Measurements from ENCODE around the gene TPRA1. TPM values are rescaled to one million over a fixed set of nuclear protein-coding genes. Genes with fewer than 3 reads are reported as not detected.

The TPRA1 gene
- total RNA-seq = 10 to 100 TPM; 36.2 to 47.5 (median 43.2) TPM

DNA sequence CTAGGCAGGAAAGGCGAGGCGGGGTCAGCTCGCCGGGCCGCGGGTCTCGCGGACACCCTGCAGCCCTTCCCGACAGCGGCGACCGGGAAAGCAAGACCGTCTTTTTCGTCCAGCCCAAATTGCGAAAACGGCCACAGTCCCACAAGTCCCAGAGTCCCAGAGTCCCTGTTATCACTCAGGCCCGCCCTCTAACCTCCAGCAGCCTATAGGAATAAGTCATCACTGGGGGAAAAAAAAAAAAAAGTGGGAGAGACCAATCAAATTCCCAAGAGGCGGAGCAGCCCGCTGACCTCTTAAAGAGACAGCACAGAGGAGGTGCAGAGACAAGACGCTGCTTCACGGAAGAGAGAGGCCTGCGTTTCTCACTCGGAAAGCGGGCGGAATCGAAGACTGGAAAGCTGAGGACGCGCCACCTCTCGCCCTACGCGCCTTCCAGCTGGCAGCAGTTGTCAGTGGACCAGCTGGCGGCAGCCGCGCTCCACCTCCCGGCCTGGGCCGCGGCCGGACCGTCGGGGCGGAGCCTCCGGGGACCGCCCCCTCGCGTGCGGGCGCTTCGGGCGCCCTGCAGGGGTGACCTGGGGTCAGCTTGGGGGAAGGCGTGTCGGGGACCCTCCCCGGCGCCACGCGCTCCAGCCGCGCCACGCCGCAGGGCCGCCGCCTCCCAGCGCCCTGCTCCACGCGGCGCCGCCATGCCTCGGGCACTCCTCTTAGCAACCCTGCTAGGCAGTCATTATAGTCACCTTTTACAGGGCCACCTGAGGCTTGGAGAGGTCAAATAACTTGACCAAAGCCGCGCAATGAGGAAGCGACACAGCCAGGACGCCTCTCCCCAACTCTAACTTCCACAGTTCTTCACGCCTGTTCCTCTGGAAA is at the start of gene TPRA1:
Gene TPRA1 (minus strand): TSS at position 141 of the 873 bp plus-strand sequence. CDS start 10,587 bp downstream, outside the sequence.
- peak within 1 kb of the TSS; percentile 85 to 96 (median 91) for H3K27ac ChIP-seq
- TF ChIP-seq POLR2A (IDR thresholded peaks at IDR 0.05) (peak in 1 of 2 donors; percentile 72), CTCF (IDR thresholded peaks at IDR 0.05) (peak in 3 of 6 experiments; percentile 13 to 49 (median 32))
- intact Hi-C loops (cut with DNase I) = no loop called here
- peak; percentile 95 to 96 for DNase-seq
- peaks cover 14 to 18% of the 10 kb centered on the region in 2 donors for H3K4me1 ChIP-seq
- H3K36me3 ChIP-seq = no peaks in the 10 kb centered on the region
- no peaks in the 10 kb centered on the region for H3K9me3 ChIP-seq
- peak within 1 kb of the TSS; percentile 88 to 93 (median 92) for H3K4me3 ChIP-seq (replicated peaks in 1 of 3)
- no peaks in the 10 kb centered on the region for H3K27me3 ChIP-seq
- 2 to 3% methylated on average over 20 to 24 of the region's 72 CpGs for WGBS, 2 donors

GRCh38 chr3:127640042-127640355 is 49.5 kb upstream of the TPRA1 start:
- Histone ChIP-seq H3K4me3 (replicated peaks in 1 of 3) (no peak overlapping the region), H3K9me3 (no peaks in the 10 kb centered on the region), H3K27ac (no peak overlapping the region), H3K4me1 (no peaks in the 10 kb centered on the region), H3K36me3 (no peaks in the 10 kb centered on the region), H3K27me3 (no peaks in the 10 kb centered on the region)
- DNase-seq = no peak
- intact Hi-C loops (cut with DNase I) = no loop called here
- no peak for TF ChIP-seq CTCF (IDR thresholded peaks at IDR 0.05)
- TF ChIP-seq POLR2A (IDR thresholded peaks at IDR 0.05) = no peak
- WGBS, 2 donors = 100% methylated on average over 3 of the region's 3 CpGs

DNA sequence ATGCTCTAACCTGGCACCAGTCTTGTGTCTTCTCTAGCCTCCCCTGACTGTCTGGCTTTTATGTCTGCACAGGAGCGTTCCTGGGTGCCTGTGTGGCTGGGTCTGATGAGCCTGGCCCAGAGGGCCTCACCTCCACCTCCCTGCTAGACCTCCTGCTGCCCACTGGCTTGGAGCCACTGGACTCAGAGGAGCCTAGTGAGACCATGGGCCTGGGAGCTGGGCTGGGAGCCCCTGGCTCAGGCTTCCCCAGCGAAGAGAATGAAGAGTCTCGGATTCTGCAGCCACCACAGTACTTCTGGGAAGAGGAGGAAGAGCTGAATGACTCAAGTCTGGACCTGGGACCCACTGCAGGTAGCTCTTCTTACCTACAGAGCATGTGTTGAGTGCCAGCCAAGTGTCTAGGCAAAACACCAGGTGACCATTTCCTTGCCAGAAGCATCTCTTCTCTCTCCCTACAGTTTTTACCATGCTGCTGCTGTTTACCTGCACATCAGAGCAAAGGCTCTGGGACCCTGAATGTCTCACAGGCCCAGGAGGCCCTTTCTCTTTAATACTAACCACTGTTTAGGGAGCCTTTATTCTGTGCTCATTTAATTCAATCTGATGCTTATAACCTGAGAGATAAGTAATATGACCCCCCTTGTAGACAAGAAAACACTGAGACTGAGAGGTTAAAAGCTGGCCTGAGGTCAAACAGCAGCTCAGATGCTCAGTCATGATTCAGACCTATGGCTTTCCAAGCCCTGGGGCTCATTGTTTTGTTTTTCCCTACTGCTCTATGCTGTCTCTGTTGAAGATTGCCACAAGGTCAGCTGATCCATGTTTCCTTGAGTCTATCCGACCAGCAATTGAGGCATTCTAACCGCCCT is 48.9 kb upstream of the TPRA1 start:
- no peaks in the 10 kb centered on the region for H3K27me3 ChIP-seq
- intact Hi-C loops (cut with DNase I) = no loop called here
- H3K4me1 ChIP-seq = no peaks in the 10 kb centered on the region
- no peak overlapping the region for H3K27ac ChIP-seq
- WGBS, 2 donors = 87 to 100% methylated on average over 1 to 5 of the region's 5 CpGs
- H3K4me3 ChIP-seq (replicated peaks in 1 of 3) = no peak overlapping the region
- H3K36me3 ChIP-seq = no peaks in the 10 kb centered on the region
- no peaks in the 10 kb centered on the region for H3K9me3 ChIP-seq
- TF ChIP-seq CTCF (IDR thresholded peaks at IDR 0.05) (no peak), POLR2A (IDR thresholded peaks at IDR 0.05) (no peak)
- no peak for DNase-seq

DNA sequence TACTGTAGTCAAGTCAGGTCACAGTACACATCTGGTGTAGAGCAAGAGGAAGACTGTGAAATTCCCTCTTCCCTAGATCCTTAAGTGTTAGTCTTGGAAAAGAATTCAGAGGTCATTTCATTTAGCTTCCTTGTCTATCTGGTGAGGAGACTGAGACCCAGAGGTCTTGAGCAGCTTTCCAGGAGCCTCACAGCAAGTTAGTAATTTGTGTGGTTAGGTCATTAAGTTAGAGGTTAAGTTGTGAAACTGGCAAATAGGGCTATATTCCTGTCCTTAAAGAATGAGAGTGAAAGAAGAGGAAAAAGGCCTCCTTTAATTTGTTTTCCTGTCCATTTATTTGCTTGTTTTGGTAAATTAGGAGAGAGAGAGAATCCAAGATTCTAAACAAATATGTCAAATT is 47.4 kb upstream of the TPRA1 start:
- Histone ChIP-seq H3K9me3 (no peaks in the 10 kb centered on the region), H3K27me3 (no peaks in the 10 kb centered on the region), H3K36me3 (no peaks in the 10 kb centered on the region), H3K4me1 (no peaks in the 10 kb centered on the region), H3K4me3 (replicated peaks in 1 of 3) (no peak overlapping the region), H3K27ac (no peak overlapping the region)
- intact Hi-C loops (cut with DNase I) = no loop called here
- DNase-seq = no peak
- TF ChIP-seq POLR2A (IDR thresholded peaks at IDR 0.05) (no peak), CTCF (IDR thresholded peaks at IDR 0.05) (no peak)

DNA sequence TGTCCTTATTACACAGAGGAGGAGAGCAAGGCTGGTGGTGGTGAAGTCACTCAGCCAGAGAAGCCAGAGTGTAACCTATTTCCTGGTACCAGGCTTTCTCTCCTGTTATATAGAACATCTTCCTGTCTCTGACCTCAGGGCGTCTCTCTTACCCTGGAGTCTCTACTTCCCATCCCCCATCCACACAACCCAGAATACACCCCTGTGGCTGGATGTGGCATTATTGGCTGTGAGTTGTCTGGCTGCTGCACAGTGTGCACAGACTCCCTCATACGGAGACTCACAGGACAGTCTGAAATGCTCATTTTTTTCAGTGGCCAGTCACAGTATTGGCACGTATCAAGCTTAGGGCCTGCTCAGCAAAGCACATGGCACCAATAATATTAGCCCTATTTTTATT is 47.0 kb upstream of the TPRA1 start:
- Histone ChIP-seq H3K27ac (no peak overlapping the region), H3K4me1 (no peaks in the 10 kb centered on the region), H3K36me3 (no peaks in the 10 kb centered on the region), H3K27me3 (no peaks in the 10 kb centered on the region), H3K9me3 (no peaks in the 10 kb centered on the region), H3K4me3 (replicated peaks in 1 of 3) (no peak overlapping the region)
- no peak for DNase-seq
- intact Hi-C loops (cut with DNase I) = no loop called here
- TF ChIP-seq POLR2A (IDR thresholded peaks at IDR 0.05) (no peak), CTCF (IDR thresholded peaks at IDR 0.05) (no peak)
- 76 to 84% methylated on average over 3 of the region's 3 CpGs for WGBS, 2 donors

All from thyroid gland (tissue), 4 donors.